ENCODE measurements around the gene UPP2. TPM values are rescaled to one million over a fixed set of nuclear protein-coding genes. Genes with fewer than 3 reads are reported as not detected.

The UPP2 gene
- total RNA-seq, 1 experiment from 2014 or later = not detected

- no peak for DNase-seq (ENCODE audit: low spot score)
Measured at GRCh38 chr2:158104903-158105302, 3.2 kb downstream of the UPP2 start.

- DNase-seq (ENCODE audit: low spot score) = no peak
Measured at GRCh38 chr2:158112992-158113391, 11.3 kb downstream of the UPP2 start.

- DNase-seq (ENCODE audit: low spot score) = no peak
Measured at GRCh38 chr2:158113741-158114295, 12.1 kb downstream of the UPP2 start.

GRCh38 chr2:158114516-158114915, 12.8 kb downstream of the UPP2 start:
- DNase-seq (ENCODE audit: low spot score) = no peak

GRCh38 chr2:158115202-158115767, 13.6 kb downstream of the UPP2 start:
- no peak for DNase-seq (ENCODE audit: low spot score)

- DNase-seq (ENCODE audit: low spot score) = no peak
Measured at GRCh38 chr2:158116936-158117335, 15.3 kb downstream of the UPP2 start.

GRCh38 chr2:158120102-158120501, 18.4 kb downstream of the UPP2 start:
- no peak for DNase-seq (ENCODE audit: low spot score)

GRCh38 chr2:158120664-158121641, 19.3 kb downstream of the UPP2 start:
- no peak for DNase-seq (ENCODE audit: low spot score)

GRCh38 chr2:158124896-158125295, 23.2 kb downstream of the UPP2 start:
- no peak for DNase-seq (ENCODE audit: low spot score)

- no peak for DNase-seq (ENCODE audit: low spot score)
Measured at GRCh38 chr2:158125756-158126498, 24.3 kb downstream of the UPP2 start.

GRCh38 chr2:158127380-158127804, 25.7 kb downstream of the UPP2 start:
- no peak for DNase-seq (ENCODE audit: low spot score)

- no peak for DNase-seq (ENCODE audit: low spot score)
Measured at GRCh38 chr2:158128168-158128973, 26.7 kb downstream of the UPP2 start.

GRCh38 chr2:158129037-158129436, 27.4 kb downstream of the UPP2 start:
- DNase-seq (ENCODE audit: low spot score) = no peak

- DNase-seq (ENCODE audit: low spot score) = no peak
Measured at GRCh38 chr2:158130832-158131473, 29.3 kb downstream of the UPP2 start.

- no peak for DNase-seq (ENCODE audit: low spot score)
Measured at GRCh38 chr2:158131483-158131912, 29.8 kb downstream of the UPP2 start.

GRCh38 chr2:158131919-158132566, 30.4 kb downstream of the UPP2 start:
- no peak for DNase-seq (ENCODE audit: low spot score)

GRCh38 chr2:158134055-158134454, 32.4 kb downstream of the UPP2 start:
- no peak for DNase-seq (ENCODE audit: low spot score)

GRCh38 chr2:158134655-158135054, 33.0 kb downstream of the UPP2 start:
- no peak for DNase-seq (ENCODE audit: low spot score)

GRCh38 chr2:158135096-158135495, 33.4 kb downstream of the UPP2 start:
- no peak for DNase-seq (ENCODE audit: low spot score)

- DNase-seq (ENCODE audit: low spot score) = no peak
Measured at GRCh38 chr2:158138255-158138654, 36.6 kb downstream of the UPP2 start.

Data from A172 (cell line).